Measurements from ENCODE around the gene PVRIG. TPM values are rescaled to one million over a fixed set of nuclear protein-coding genes. Genes with fewer than 3 reads are reported as not detected.
"Not testable (repeated sequence)": the region's sequence is repeated elsewhere in the genome, so short reads cannot be mapped to it uniquely, and the experiment has no call there.

The PVRIG gene
- total and polyA plus RNA-seq, 2 of the 4 experiments (the other 2 are of a cell fraction) = not detected

DNA sequence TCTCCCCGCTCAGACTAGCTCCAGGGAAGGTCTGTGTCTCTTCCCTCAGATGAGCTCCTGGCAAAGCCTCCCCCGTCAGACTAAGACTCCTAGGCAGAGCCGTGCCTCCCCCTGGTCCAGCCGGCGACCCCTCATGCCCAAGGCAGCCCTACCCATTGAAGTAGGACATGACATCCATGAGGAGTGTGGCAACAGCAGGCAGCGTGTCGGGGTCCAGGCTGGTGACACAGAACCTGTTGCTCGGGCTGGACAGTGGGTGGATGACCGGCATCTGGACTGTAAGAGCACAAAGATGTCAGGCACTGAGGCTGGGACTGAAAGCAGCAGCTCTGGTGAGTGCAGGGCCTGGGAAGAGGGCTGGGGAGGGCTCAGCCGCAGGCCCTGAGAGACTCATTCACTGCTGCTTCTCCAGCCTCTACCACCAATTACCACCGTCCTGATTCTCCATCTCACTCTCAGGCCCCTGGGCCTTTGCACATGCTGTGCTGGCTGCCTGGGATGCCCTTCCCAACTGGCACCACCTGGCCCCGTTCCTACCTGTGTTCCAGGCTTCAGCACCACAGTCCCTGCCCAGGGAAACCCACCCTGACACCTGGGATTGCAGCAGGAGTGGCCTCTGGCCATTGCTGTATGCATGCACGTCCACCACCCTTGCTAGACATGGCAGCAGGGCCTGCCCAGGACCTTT is 2.8 kb downstream of the PVRIG start:
- POLR2A ChIA-PET (ENCODE audit: unreplicated experiment) = no interaction called here
- WGBS, 2 experiments (ENCODE audit: extremely low coverage in 2 of 2, insufficient read length in 1 of 2) = 97% methylated on average over 6 of the region's 13 CpGs; no CpG with 5 or more reads in 1 of the 2 experiments
- intact Hi-C loops (cut with micrococcal nuclease) = no loop called here

DNA sequence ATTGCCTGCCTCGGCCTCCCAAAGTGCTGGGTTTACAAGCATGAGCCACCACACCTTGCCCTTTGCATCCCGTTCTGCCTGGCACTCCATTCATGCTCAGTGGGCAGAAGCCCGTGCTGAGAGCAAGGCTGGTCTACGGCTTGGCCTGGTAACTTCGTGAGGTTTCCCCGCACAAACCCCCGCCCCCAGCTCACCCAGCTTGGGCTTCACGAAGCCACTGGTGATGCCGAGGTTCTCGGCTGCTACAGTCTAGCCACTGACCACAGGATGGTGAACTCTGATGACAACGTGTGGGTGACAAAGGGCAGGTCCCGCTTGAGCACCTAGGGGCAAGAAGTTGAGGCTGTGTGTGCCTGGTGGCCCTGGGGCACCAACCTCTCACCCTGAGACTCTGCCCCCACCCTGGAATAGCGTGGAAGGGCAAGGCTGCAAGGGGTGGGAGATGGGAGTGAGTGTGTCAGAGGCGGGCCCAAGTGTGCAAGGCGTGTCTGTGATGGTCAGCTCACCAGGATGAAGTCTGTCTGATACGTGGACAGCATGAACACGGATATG is 3.7 kb downstream of the PVRIG start:
- H3K9me1 ChIP-seq (ENCODE audit: insufficient read depth, low read length); H2AFZ ChIP-seq (replicated peaks; ENCODE audit: low read length, poor library complexity); H2AK9ac ChIP-seq (replicated peaks; ENCODE audit: low read depth, low read length, poor library complexity); H3K27me3 ChIP-seq (ENCODE audit: control insufficient read depth, insufficient read depth, low read length); H4K20me1 ChIP-seq (ENCODE audit: insufficient read depth, low read length); intact Hi-C loops (cut with micrococcal nuclease); H3K4me3 ChIP-seq (ENCODE audit: insufficient read depth, low read depth, low read length); H3K79me1 ChIP-seq (ENCODE audit: low read depth in 1 of 2, low read length in 2 of 2); H3K9ac ChIP-seq (ENCODE audit: low read depth, low read length); H3K23ac ChIP-seq (ENCODE audit: low read depth, low read length); BruUV-seq (replicated peaks); ATAC-seq (ENCODE audit: low read depth); H4K5ac ChIP-seq (ENCODE audit: low read depth, low read length); H2BK5ac ChIP-seq (ENCODE audit: low read depth, low read length, poor library complexity, severe bottlenecking); H3K56ac ChIP-seq (ENCODE audit: extremely low read depth, insufficient read depth, low read length); in situ Hi-C loops (cut with MboI; ENCODE audit: low sequenced_read_pairs); H2AK5ac ChIP-seq (ENCODE audit: low read depth, low read length); H3K4me1 ChIP-seq (ENCODE audit: control insufficient read depth, insufficient read depth, low read length); H3K27ac ChIP-seq (ENCODE audit: insufficient read depth, low read length); dilution Hi-C loops (cut with HindIII; ENCODE audit: low sequenced_read_pairs, unreplicated experiment); H4K91ac ChIP-seq (ENCODE audit: insufficient read depth, low read depth, low read length); H3K9me3 ChIP-seq (ENCODE audit: control insufficient read depth, insufficient read depth, low read length); H4K8ac ChIP-seq (ENCODE audit: low read depth in 2 of 2, low read length in 2 of 2); H3K4ac ChIP-seq (ENCODE audit: low read depth, low read length); CTCF ChIA-PET; H2BK120ac ChIP-seq (ENCODE audit: low read depth, low read length); DNase-seq; H2BK15ac ChIP-seq (ENCODE audit: low read depth, low read length); H3K4me2 ChIP-seq (ENCODE audit: low read depth, low read length); H2BK20ac ChIP-seq (ENCODE audit: low read depth, low read length); H3K14ac ChIP-seq (replicated peaks; ENCODE audit: low read depth, low read length); POLR2A ChIA-PET (ENCODE audit: unreplicated experiment); H3K18ac ChIP-seq (ENCODE audit: low read depth, low read length): not testable (repeated sequence)
- peaks cover 19% of the 10 kb centered on the region; the same call in 1 of the 2 replicates for H3K36me3 ChIP-seq (ENCODE audit: control insufficient read depth, insufficient read depth, low read length)
- WGBS, 2 experiments (ENCODE audit: extremely low coverage in 2 of 2, insufficient read length in 1 of 2) = 92% methylated on average over 4 of the region's 17 CpGs; no CpG with 5 or more reads in 1 of the 2 experiments

More for the DNA sequence above, 2.8 kb downstream of the PVRIG start:
- Histone ChIP-seq H3K14ac (replicated peaks; ENCODE audit: low read depth, low read length) (no peak overlapping the region), H4K8ac (ENCODE audit: low read depth in 2 of 2, low read length in 2 of 2) (no peak overlapping the region), H2AFZ (replicated peaks; ENCODE audit: low read length, poor library complexity) (no peak overlapping the region), H3K36me3 (ENCODE audit: control insufficient read depth, insufficient read depth, low read length) (peaks cover 17% of the 10 kb centered on the region; the same call in 1 of the 2 replicates), H4K91ac (ENCODE audit: insufficient read depth, low read depth, low read length) (no peak overlapping the region), H3K18ac (ENCODE audit: low read depth, low read length) (no peak overlapping the region), H2AK5ac (ENCODE audit: low read depth, low read length) (no peak overlapping the region), H3K27me3 (ENCODE audit: control insufficient read depth, insufficient read depth, low read length) (no peaks in the 10 kb centered on the region), H2BK15ac (ENCODE audit: low read depth, low read length) (no peak overlapping the region), H3K56ac (ENCODE audit: extremely low read depth, insufficient read depth, low read length) (no peak overlapping the region), H3K27ac (ENCODE audit: insufficient read depth, low read length) (no peak overlapping the region), H3K23ac (ENCODE audit: low read depth, low read length) (no peak overlapping the region), H3K9me1 (ENCODE audit: insufficient read depth, low read length) (no peaks in the 10 kb centered on the region), H4K20me1 (ENCODE audit: insufficient read depth, low read length) (no peaks in the 10 kb centered on the region), H3K4me3 (ENCODE audit: insufficient read depth, low read depth, low read length) (no peak overlapping the region), H3K4ac (ENCODE audit: low read depth, low read length) (no peak overlapping the region), H3K9me3 (ENCODE audit: control insufficient read depth, insufficient read depth, low read length) (no peaks in the 10 kb centered on the region), H3K9ac (ENCODE audit: low read depth, low read length) (no peak overlapping the region), H2BK20ac (ENCODE audit: low read depth, low read length) (no peak overlapping the region), H3K4me1 (ENCODE audit: control insufficient read depth, insufficient read depth, low read length) (no peaks in the 10 kb centered on the region), H4K5ac (ENCODE audit: low read depth, low read length) (no peak overlapping the region), H2BK120ac (ENCODE audit: low read depth, low read length) (no peak overlapping the region), H3K4me2 (ENCODE audit: low read depth, low read length) (no peak overlapping the region), H2AK9ac (replicated peaks; ENCODE audit: low read depth, low read length, poor library complexity) (no peak overlapping the region), H2BK5ac (ENCODE audit: low read depth, low read length, poor library complexity, severe bottlenecking) (no peak overlapping the region), H3K79me1 (ENCODE audit: low read depth in 1 of 2, low read length in 2 of 2) (no peaks in the 10 kb centered on the region)
- no TSS peak for BruUV-seq (replicated peaks)
- dilution Hi-C loops (cut with HindIII; ENCODE audit: low sequenced_read_pairs, unreplicated experiment) = no loop called here
- DNase-seq (no peak), ATAC-seq (ENCODE audit: low read depth) (no peak)
- CTCF ChIA-PET = no interaction called here
- in situ Hi-C loops (cut with MboI; ENCODE audit: low sequenced_read_pairs) = no loop called here
- TF ChIP-seq MAZ (IDR thresholded peaks at IDR 0.05; ENCODE audit: borderline replicate concordance, low read depth, low read length) (no peak), RCOR1 (IDR thresholded peaks at IDR 0.05; ENCODE audit: insufficient replicate concordance, low read length) (no peak), CHD1 (IDR thresholded peaks at IDR 0.05; ENCODE audit: low read depth, low read length) (no peak), CEBPB (IDR thresholded peaks at IDR 0.05; ENCODE audit: low read depth, low read length) (no peak), SMC3 (IDR thresholded peaks at IDR 0.05; ENCODE audit: low read depth, low read length) (no peak), NFE2L2 (IDR thresholded peaks at IDR 0.05; ENCODE audit: low read depth, low read length) (no peak), RFX5 (IDR thresholded peaks at IDR 0.05; ENCODE audit: low read depth, low read length) (no peak)
- TF ChIP-seq, protein P1, sequence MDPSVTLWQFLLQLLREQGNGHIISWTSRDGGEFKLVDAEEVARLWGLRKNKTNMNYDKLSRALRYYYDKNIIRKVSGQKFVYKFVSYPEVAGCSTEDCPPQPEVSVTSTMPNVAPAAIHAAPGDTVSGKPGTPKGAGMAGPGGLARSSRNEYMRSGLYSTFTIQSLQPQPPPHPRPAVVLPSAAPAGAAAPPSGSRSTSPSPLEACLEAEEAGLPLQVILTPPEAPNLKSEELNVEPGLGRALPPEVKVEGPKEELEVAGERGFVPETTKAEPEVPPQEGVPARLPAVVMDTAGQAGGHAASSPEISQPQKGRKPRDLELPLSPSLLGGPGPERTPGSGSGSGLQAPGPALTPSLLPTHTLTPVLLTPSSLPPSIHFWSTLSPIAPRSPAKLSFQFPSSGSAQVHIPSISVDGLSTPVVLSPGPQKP (IDR thresholded peaks at IDR 0.05; ENCODE audit: borderline replicate concordance, low read depth, low read length) = no peak

All from IMR-90 (cell line).